ENCODE data around the gene NPAS2. TPM values are rescaled to one million over a fixed set of nuclear protein-coding genes. Genes with fewer than 3 reads are reported as not detected.

The NPAS2 gene
- total RNA-seq, 2 donors from 2014 or later = 30.1 to 56.9 TPM

DNA sequence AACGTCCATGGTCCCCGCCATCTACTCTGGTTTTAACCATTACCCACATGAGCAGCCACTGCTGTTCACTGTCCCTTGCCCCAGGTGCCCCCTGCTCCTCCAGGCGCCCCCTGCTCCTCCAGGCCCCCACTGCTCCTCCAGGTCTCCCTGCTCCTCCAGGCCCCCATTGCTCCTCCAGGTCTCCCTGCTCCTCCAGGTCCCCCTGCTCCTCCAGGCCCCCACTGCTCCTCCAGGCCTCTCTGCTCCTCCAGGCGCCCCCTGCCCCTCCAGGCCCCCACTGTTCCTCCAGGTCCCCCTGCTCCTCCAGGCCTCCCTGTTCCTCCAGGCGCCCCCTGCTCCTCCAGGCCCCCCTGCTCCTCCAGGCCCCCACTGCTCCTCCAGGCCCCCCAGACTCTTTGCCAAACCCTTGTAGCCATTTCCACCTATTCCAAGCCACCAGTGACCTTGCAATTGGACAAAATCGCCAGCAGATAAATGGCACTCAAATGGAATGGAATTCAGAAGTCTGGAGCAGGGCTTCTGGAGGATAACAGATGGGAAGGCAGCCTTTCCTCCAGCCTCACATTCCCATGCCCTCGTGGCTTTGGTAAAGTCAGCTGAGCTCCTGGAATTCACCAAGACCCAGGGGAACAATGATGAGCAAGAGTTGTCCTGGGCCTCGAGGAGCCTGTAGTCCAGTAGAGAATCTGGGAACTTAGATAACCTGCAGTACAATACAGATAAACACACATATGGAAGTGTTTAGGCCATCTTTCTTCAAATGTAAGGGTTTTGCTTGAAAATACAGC lies 168.9 kb downstream of the NPAS2 start:
- intact Hi-C loops (cut with DNase I) = loop anchor here in 1 of 2 donors (5.0 kb wide), 1 partner anchor 1327 kb away; no protein-coding TSS in a partner anchor
- no peak for DNase-seq (ENCODE audit: low spot score)

DNA sequence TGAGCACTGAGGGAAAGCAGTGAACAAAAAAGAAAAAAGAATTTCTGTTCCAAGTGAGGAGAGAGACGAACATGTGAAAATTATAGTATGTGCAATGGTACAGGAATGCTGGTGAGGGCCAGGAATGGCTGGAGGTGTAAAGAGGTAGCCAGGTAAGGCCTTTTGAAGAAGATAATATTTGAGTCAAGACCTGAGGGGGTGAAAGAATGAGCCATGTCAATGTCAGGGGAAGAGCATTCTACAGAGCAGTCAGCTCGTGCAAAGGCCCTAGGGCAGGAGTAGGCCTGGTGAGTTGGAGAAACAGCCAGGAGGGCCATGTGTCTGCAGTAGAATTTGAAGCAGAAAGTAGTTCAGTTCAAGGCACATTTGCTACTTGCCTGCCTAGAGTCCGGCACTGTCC lies 169.7 kb downstream of the NPAS2 start:
- no peak for DNase-seq (ENCODE audit: low spot score)
- intact Hi-C loops (cut with DNase I) = loop anchor here (5.0 kb wide), 2 partner anchors 377 to 1327 kb away; no protein-coding TSS in a partner anchor

DNA sequence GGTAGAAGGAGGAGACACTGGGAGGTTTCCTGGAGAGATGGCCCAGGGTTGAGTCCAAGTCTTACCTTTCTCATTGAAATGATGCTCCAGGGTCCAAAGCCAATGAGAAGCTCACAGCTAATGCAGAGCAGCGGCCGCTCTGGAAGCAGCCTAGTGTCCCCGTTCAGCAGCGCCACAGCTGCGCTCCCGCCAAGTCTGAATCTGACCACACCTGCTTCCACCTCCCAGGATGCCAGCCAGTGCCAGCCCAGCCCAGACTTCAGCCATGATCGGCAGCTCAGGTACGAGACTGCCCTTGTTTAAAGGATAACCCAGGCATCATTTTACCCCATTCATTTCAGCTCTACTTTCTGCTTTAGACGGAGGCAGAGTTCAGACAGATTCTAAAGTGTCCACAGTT lies 170.2 kb downstream of the NPAS2 start:
- DNase-seq (ENCODE audit: low spot score) = no peak
- intact Hi-C loops (cut with DNase I) = loop anchor here in 1 of 2 donors (5.0 kb wide), 1 partner anchor 378 kb away; no protein-coding TSS in a partner anchor

DNA sequence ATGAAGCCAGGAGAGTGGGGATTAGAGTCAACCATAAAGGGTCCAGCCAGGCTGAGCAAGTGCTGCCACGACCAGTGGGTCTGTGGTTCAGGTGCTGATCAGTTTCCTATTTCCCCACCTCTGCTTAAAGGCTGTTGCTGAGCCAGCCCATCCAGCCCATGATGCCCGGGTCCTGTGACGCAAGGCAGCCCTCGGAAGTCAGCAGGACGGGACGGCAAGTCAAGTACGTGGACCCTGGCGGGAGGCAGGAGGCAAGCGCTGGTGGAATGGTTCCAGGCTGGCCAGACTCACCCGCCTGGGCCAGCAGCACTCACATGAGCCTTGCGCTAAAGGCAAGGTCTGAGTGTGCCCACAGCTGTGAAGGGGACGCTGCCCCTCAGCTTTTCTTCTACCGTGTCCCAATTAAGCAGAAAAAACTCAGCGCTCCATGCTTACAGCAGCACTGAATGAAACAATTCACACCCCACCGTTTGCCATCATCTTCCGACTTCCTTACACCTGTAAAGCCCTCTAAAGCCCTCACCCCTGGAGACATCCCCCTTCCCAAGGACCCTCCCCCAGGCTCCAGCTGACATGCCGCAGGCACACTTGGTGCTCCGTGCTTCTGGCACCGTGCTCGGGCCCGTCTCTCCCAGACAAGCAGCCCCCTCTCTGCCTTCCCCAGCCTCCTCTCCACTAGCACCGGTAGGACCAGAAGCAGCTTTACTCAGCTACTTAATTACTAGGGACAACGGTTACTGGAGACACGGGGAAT lies 170.9 kb downstream of the NPAS2 start:
- no peak for DNase-seq (ENCODE audit: low spot score)
- intact Hi-C loops (cut with DNase I) = loop anchor here in 1 of 2 donors (5.0 kb wide), 1 partner anchor 379 kb away; no protein-coding TSS in a partner anchor

DNA sequence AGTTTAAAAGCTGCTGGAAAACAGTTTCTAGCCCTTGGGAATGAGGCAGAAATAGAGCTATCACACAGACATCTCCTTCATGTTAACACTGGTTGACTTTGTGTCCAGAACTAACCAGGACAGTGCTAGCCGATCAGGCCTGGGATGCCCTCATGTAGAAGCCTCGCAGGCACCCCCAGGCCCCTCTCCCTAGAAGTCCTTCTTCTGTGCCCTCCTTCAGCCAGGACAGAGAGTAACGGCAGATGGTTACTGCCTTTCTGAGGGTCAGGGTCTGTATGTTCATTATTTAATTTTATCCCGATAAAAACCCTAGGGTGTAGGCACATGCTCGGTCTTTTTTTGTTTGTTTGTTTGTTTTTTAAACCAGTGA lies 171.4 kb downstream of the NPAS2 start:
- intact Hi-C loops (cut with DNase I) = loop anchor here in 1 of 2 donors (5.0 kb wide), 1 partner anchor 379 kb away; no protein-coding TSS in a partner anchor
- no peak for DNase-seq (ENCODE audit: low spot score)

DNA sequence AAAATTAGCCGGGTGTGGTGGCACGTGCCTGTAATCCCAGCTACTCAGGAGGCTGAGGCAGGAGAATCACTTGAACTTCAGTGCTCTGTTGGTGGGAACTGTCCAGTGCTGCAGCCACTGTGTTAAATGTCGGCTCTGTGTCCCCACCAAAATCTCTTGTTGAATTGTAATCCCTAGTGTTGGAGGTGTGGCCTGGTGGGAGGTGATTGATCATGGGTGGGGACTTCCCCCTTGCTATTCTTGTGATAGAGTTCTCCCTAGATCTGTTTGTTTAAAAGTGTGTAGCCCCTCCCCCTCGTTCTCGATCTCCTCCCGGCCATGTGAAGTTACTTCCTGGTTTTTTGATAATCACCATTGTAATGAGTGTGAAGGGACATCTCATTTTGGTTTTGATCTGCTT lies 172.3 kb downstream of the NPAS2 start:
- intact Hi-C loops (cut with DNase I) = loop anchor here in 1 of 2 donors (5.0 kb wide), 1 partner anchor 380 kb away; no protein-coding TSS in a partner anchor
- DNase-seq (ENCODE audit: low spot score) = no peak

DNA sequence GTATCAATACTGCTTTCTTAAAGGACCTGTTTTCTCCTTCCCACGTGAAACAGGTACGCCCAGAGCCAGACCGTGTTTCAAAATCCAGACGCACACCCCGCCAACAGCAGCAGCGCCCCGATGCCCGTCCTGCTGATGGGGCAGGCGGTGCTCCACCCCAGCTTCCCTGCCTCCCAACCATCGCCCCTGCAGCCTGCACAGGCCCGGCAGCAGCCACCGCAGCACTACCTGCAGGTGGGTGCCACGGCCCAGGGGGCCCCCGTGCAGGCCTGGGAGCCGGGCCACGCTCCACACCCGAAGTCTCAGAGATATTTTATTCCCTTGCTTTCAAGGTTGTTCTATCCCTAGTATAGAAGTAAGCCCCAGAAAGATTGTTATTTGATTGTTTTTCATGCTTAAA lies 173.4 kb downstream of the NPAS2 start:
- no peak for DNase-seq (ENCODE audit: low spot score)
- intact Hi-C loops (cut with DNase I) = loop anchor here in 1 of 2 donors (5.0 kb wide), 1 partner anchor 381 kb away; no protein-coding TSS in a partner anchor

DNA sequence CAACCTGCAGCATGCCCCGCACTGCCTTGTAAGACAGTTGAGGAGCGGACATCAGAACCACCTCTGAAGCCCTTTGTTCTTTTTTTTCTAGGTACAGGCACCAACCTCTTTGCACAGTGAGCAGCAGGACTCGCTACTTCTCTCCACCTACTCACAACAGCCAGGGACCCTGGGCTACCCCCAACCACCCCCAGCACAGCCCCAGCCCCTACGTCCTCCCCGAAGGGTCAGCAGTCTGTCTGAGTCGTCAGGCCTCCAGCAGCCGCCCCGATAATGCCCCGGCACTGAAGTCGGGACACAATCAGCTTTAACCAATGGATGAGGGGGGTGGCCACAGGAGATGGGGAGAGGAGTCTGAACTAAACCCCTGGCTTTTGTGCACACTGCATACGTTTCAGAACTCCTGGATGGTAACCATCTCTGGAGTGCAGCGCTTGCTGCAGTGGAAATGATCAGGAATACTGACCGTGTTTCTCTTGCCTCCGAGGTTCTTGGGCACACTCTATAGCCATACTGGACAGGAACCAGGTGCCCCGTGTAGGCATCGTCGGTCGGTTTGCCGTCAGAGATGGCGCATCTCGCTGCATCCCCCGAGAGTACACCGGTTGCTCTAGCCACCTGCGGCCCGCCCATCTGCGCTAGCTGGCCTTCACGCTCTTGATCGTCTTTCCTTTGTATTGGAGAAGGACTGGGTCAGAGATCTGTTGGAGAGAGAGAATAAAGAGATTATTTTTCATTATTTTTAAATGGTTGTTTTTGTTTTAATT lies 175.6 kb downstream of the NPAS2 start:
- DNase-seq (ENCODE audit: low spot score) = no peak
- intact Hi-C loops (cut with DNase I) = no loop called here

DNA sequence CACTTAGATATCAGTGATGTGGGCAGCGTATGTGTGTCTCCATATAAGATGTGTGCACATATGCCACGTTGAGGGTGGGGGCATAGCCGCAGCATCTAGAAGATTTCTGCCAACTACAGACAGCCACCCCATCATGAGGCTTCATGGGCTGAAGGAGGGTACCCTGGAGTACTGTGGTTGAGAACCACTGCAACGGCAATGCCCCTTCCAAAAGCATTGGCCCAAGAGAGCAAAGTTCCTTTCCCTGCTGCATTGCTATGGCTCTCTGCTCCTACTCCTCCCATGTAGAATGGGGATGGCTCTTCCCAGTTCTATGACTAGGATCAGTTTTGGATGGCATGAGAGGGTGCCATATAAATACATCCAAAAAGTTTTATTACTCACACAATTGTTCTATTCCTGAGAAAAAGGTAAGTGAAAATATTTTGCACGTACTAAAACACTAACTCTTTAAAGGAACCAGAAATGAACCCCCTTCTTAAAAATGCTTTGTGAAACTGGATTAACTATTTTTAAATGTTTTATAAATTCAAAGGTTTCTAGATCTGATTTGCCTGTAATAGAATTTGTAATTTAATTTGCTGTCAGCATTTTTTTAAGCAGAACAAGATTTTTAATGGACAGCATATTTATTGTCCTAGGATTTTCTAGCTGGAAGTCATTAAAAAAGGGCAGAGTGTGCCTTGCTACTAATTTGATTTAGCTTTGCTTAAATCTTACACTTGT lies 177.7 kb downstream of the NPAS2 start:
- intact Hi-C loops (cut with DNase I) = no loop called here
- no peak for DNase-seq (ENCODE audit: low spot score)

DNA sequence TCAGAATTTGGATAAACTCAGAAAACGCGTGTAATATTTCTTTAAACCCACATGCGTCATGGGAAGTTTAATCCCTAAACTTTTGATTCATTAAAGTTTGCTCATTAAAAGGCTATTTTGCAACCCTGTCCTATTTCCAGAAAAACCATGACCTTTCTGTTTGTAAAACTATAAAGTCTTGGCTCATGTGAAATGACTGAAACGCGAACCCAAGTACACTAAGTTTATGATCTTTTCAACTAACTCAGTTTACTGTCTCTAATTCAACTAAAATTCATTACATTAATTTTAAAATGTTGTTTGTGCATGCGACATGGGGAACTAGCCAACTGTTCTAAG lies 178.3 kb downstream of the NPAS2 start:
- intact Hi-C loops (cut with DNase I) = no loop called here
- DNase-seq (ENCODE audit: low spot score) = no peak

DNA sequence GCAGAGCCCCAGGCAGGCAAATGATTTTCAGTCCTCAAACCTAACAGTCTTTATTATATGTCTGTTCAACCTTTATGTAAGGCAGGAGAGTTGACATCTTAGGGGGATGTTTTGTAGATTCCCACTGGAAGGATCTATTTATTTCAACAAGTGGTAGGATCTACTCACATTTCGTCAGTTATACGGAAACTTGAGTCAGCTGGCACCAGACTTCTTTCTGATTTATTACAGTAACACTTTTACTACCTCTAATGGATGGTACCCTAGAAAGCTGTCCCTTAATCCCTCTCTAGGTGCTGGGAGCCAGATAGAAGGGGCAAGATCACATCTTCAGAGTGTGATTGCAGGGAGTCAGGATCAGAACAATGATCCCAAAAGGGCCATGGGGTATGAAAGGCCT lies 180.1 kb downstream of the NPAS2 start:
- DNase-seq (ENCODE audit: low spot score) = no peak
- intact Hi-C loops (cut with DNase I) = loop anchor here in 1 of 2 donors (10.0 kb wide), 1 partner anchor 155 kb away; the partner anchor contains the start of gene TBC1D8

DNA sequence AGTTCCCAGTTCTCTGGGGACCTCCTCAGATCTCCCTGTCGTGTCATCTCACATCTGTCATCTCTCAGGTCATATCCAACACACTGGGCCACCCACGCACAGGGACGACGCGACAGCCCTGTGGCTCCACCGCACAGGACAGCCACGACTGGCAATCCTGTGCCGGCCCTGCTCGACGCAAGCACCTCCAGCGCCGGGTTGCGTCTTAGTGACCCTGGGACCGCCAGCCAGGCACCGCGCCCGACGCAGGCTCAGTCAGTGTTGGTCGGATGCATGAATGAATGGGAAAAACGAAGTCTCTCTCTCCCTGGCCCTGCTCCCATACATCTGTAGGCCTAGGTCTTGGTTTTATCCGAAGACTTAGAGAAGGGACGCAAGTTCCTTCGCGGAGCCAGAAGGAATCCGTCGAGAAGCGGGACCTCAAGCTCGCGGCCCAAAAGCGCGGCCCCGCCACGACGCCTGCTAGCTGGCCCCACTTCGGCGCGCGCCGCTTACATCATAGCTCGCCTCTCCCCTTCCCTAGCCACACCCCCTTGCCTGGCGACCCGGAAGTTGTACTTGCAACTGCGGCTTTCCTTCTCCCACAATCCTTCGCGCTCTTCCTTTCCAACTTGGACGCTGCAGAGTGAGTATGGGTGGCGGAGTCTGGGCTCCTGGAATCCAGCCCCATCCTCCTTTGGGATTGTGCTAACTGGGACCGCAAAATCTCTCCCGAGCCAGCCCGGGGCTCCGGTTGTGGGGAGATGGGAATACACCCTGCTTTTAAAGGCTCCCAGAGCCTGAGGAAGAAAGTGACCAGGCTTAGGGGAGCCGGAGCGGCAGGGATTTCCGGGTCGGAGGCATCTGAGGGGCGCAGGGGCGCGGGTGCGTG lies 182.0 kb downstream of the NPAS2 start, which contains the start of gene RPL31:
TSS of gene RPL31 (plus strand) at position 599 of the 871 bp plus-strand sequence. CDS start 413 bp downstream, outside the sequence.
- intact Hi-C loops (cut with DNase I) = loop anchor here in 1 of 2 donors (10.0 kb wide), 1 partner anchor 153 kb away; the partner anchor contains the start of gene TBC1D8
- peak; percentile 99 for DNase-seq (ENCODE audit: low spot score)

DNA sequence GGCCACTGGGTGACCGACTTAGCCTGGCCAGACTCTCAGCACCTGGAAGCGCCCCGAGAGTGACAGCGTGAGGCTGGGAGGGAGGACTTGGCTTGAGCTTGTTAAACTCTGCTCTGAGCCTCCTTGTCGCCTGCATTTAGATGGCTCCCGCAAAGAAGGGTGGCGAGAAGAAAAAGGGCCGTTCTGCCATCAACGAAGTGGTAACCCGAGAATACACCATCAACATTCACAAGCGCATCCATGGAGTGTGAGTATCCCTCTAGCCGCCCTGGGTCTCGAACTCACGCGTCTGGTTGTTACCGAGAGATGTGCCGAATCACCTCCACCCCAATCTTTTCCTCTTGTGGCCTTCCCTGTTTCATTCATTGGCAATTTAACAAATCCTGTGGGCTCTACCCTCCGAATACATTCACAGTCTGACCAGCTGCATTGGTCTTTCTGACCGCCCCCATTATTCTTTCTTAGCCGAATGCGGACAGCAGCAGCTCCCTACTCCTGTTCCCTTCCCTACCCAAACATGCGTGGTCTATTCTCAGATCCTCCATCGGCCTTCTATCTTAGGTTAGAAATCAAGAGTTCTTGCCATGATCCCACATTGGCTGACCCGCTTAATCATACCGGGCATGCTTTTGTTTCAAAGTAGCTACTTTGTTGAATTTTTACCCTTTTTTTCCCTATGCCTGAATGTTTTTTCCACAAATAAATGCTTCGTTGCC lies 182.8 kb downstream of the NPAS2 start:
- intact Hi-C loops (cut with DNase I) = loop anchor here in 1 of 2 donors (10.0 kb wide), 1 partner anchor 152 kb away; the partner anchor contains the start of gene TBC1D8
- no peak for DNase-seq (ENCODE audit: low spot score)

DNA sequence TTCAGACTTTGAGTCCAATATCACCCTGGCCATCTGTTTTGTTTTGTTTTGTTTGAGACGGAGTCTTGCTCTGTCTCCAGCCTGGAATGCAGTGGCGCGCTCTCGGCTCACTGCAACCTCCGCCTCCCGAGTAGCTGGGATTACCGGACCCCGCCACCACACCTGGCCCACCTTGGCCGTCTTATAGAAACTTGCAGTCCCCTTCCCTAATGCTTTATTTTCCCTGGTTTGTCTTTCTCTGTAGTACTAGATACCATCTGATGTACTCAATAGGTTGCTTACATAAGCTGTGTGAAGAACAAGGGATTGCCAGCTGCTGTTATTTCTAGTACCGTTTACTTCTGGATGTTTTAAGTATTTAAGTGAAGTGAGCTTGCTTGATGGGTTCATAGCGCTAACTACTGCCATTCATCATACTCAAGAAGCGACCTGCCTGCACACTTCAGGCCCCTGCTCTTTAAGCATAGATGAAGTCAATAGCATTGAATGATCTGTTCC lies 183.4 kb downstream of the NPAS2 start:
- intact Hi-C loops (cut with DNase I) = loop anchor here in 1 of 2 donors (10.0 kb wide), 1 partner anchor 151 kb away; the partner anchor contains the start of gene TBC1D8
- no peak for DNase-seq (ENCODE audit: low spot score)

DNA sequence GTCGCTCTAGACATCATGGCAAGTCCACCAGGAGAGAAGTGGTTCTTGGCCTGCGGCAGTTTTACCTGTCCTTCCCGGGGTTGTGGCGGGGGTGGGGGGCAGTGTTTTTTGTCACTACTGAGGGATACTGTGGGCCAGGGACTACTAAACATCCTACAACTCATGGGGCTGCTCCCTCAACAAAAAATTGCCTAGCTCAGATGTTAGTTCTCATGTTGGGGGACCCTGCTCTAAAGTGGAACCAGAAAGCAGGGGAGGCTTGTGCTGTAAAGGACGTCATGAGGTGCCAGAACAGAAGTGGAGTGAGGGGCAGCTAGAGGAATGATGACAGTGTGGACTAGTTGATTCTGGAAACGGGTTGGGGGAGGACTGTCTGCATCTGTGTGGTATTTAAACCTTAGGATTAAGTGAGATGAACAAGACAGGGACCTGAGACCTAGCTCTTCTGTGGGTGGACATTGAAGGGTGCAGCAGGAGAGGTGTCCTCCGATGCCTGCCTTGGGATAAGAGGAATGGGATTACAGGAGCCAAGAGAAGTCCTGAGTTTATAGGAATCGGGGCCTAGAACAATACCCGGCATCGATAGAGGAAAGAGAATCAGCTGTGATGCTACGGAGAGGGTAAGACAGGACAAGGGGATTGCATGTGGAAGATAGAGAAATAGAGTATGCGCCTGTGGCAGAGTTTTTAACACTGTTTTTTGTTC lies 184.8 kb downstream of the NPAS2 start:
- intact Hi-C loops (cut with DNase I) = loop anchor here in 1 of 2 donors (10.0 kb wide), 1 partner anchor 150 kb away; the partner anchor contains the start of gene TBC1D8

More for the DNA sequence above, 184.8 kb downstream of the NPAS2 start:
- no peak for DNase-seq (ENCODE audit: low spot score)
